ENCODE results near the gene NOS1AP.

- TF ChIP-seq CTCF (IDR thresholded peaks at IDR 0.05) (no peak), POLR2AphosphoS5 (IDR thresholded peaks at IDR 0.05) (no peak), POLR2A (IDR thresholded peaks at IDR 0.05) (no peak), EP300 (IDR thresholded peaks at IDR 0.05; ENCODE audit: low read depth) (no peak)
Measured at GRCh38 chr1:162385702-162386101, 316.2 kb downstream of the NOS1AP start.

All from transverse colon (tissue), 4 donors.